IMR-90 (cell line): ENCODE results near the gene BRF1. TPM values are rescaled to one million over a fixed set of nuclear protein-coding genes. Genes with fewer than 3 reads are reported as not detected.

Experiments used
- ATAC-seq: fragments of 200-7000 bp; cut with Tn5 transposase; 2 replicates; pipeline ENCODE4 v1.9.1; 2020; ENCODE audit warnings: low read depth, mild to moderate bottlenecking, moderate library complexity
- BruUV-seq: library from RNA; stranded (reverse); fragments of 400-500 nt; replicated peaks from 2 replicates; lab custom pipeline; 2021; lab: Mats Ljungman, UMichigan
- CTCF ChIA-PET: fragments of 300-600 bp; formaldehyde crosslinking; extraction: SDS; loops from one replicate; lab custom pipeline; 2021; ENCODE audit warnings: antibody characterized with exemption; lab: Yijun Ruan, JAX
- POLR2A ChIA-PET: fragments of 300-600 bp; sonication (Branson Sonifier 250); formaldehyde crosslinking; loops from one replicate; lab custom pipeline; 2022; ENCODE audit warnings: antibody characterized with exemption; ENCODE audit not compliant: unreplicated experiment; lab: Charles Lee
- DNase-seq: peaks from one replicate; pipeline ENCODE4 v3.0.0; 2013
- H2AFZ ChIP-seq: replicated peaks from 2 replicates; pipeline ENCODE3; 2013; ENCODE audit warnings: low read length, mild to moderate bottlenecking; ENCODE audit not compliant: poor library complexity
- H2AK5ac ChIP-seq: 2 replicates; pipeline ENCODE4 v1.6.1; 2013; ENCODE audit warnings: low read depth, low read length, inconsistent platforms
- H2AK9ac ChIP-seq: replicated peaks from 2 replicates; pipeline ENCODE3; 2013; ENCODE audit warnings: mild to moderate bottlenecking, low read depth, low read length, moderate library complexity; ENCODE audit not compliant: poor library complexity
- H2BK120ac ChIP-seq: 2 replicates; pipeline ENCODE4 v1.6.1; 2013; ENCODE audit warnings: low read depth, low read length, inconsistent platforms
- H2BK15ac ChIP-seq: 3 replicates; pipeline ENCODE4 v1.6.1; 2013; ENCODE audit warnings: low read depth, low read length, inconsistent platforms
- H2BK20ac ChIP-seq: 2 replicates; pipeline ENCODE4 v1.6.1; 2013; ENCODE audit warnings: low read depth, mild to moderate bottlenecking, inconsistent platforms, low read length, moderate library complexity
- H2BK5ac ChIP-seq: 2 replicates; pipeline ENCODE4 v1.6.1; 2013; ENCODE audit warnings: mild to moderate bottlenecking, low read depth, low read length, inconsistent platforms; ENCODE audit not compliant: poor library complexity, severe bottlenecking
- H3K14ac ChIP-seq: replicated peaks from 2 replicates; pipeline ENCODE4 v1.6.1; 2013; ENCODE audit warnings: low read depth, low read length, inconsistent platforms
- H3K18ac ChIP-seq: 2 replicates; pipeline ENCODE4 v1.6.1; 2013; ENCODE audit warnings: low read depth, low read length, control low read depth
- H3K23ac ChIP-seq: 2 replicates; pipeline ENCODE4 v1.6.1; 2013; ENCODE audit warnings: low read depth, low read length, inconsistent platforms
- H3K27ac ChIP-seq: 2 replicates; pipeline ENCODE4 v1.5.1; 2013; ENCODE audit warnings: mild to moderate bottlenecking, control low read depth, low read length; ENCODE audit not compliant: insufficient read depth
- H3K27me3 ChIP-seq: 2 replicates; pipeline ENCODE4 v1.6.1; 2013; ENCODE audit warnings: low read length; ENCODE audit not compliant: control insufficient read depth, insufficient read depth
- H3K36me3 ChIP-seq: 2 replicates; pipeline ENCODE4 v1.6.1; 2013; ENCODE audit warnings: low read length, mixed read lengths; ENCODE audit not compliant: control insufficient read depth, insufficient read depth
- H3K4ac ChIP-seq: 2 replicates; pipeline ENCODE4 v1.6.1; 2013; ENCODE audit warnings: low read depth, low read length, inconsistent platforms
- H3K4me1 ChIP-seq: 2 replicates; pipeline ENCODE4 v1.6.1; 2013; ENCODE audit warnings: low read length, mixed read lengths; ENCODE audit not compliant: control insufficient read depth, insufficient read depth
- H3K4me2 ChIP-seq: 2 replicates; pipeline ENCODE4 v1.6.1; 2013; ENCODE audit warnings: low read depth, mild to moderate bottlenecking, control low read depth, low read length, moderate library complexity
- H3K4me3 ChIP-seq: 2 replicates; pipeline ENCODE4 v1.5.1; 2013; ENCODE audit warnings: low read depth, mild to moderate bottlenecking, control low read depth, low read length, moderate library complexity; ENCODE audit not compliant: insufficient read depth
- H3K56ac ChIP-seq: 2 replicates; pipeline ENCODE4 v1.6.1; 2013; ENCODE audit warnings: low read length, inconsistent platforms; ENCODE audit not compliant: insufficient read depth; ENCODE audit errors: extremely low read depth
- H3K79me1 ChIP-seq, 2 experiments: 2 replicates each; pipeline ENCODE4 v1.6.1; 2013; ENCODE audit warnings: low read length in 2 of 2, inconsistent platforms in 1 of 2, low read depth in 1 of 2
- H3K9ac ChIP-seq: 2 replicates; pipeline ENCODE4 v1.6.1; 2013; ENCODE audit warnings: low read depth, low read length, control low read depth
- H3K9me1 ChIP-seq: 2 replicates; pipeline ENCODE4 v1.6.1; 2013; ENCODE audit warnings: low read length, inconsistent platforms; ENCODE audit not compliant: insufficient read depth
- H3K9me3 ChIP-seq: 2 replicates; pipeline ENCODE4 v1.6.1; 2013; ENCODE audit warnings: low read length; ENCODE audit not compliant: control insufficient read depth, insufficient read depth
- H4K20me1 ChIP-seq: 2 replicates; pipeline ENCODE4 v1.6.1; 2013; ENCODE audit warnings: low read length, inconsistent platforms; ENCODE audit not compliant: insufficient read depth
- H4K5ac ChIP-seq: 2 replicates; pipeline ENCODE4 v1.6.1; 2013; ENCODE audit warnings: mild to moderate bottlenecking, low read depth, low read length, control low read depth
- H4K8ac ChIP-seq, 2 experiments: 2 replicates each; pipeline ENCODE4 v1.6.1; 2013; ENCODE audit warnings: low read depth in 2 of 2, low read length in 2 of 2, control low read depth in 1 of 2, inconsistent platforms in 1 of 2
- H4K91ac ChIP-seq: 2 replicates; pipeline ENCODE4 v1.6.1; 2013; ENCODE audit warnings: low read depth, low read length, inconsistent platforms; ENCODE audit not compliant: insufficient read depth
- MAFK ChIP-seq: IDR thresholded peaks from 2 replicates; pipeline ENCODE4 v1.6.1; 2012; ENCODE audit warnings: low read depth, low read length, improper control_type of control experiment
- MAZ ChIP-seq: IDR thresholded peaks from 2 replicates; pipeline ENCODE4 v1.6.1; 2012; ENCODE audit warnings: low read depth, mild to moderate bottlenecking, low read length, improper control_type of control experiment, moderate library complexity, borderline replicate concordance
- WGBS, 2 experiments: methylation state at CpG; one replicate each; pipeline versions ENCODE4 v1.1.5 to v1.1.7; 2013; ENCODE audit warnings: missing lambda C conversion rate in 2 of 2; ENCODE audit not compliant: insufficient read length in 1 of 2; ENCODE audit errors: extremely low coverage in 2 of 2; 5-methylcytosine and 5-hydroxymethylcytosine counted together
- dilution Hi-C: fragments of 300-500 bp; cut with HindIII; formaldehyde crosslinking; loops from one replicate; pipeline ENCODE4 v1.14.3; 2018; ENCODE audit warnings: low sequenced_read_pairs; ENCODE audit not compliant: unreplicated experiment
- in situ Hi-C: fragments of 300-500 bp; cut with MboI; formaldehyde crosslinking; loops from 3 replicates; pipeline ENCODE4 v1.14.3; 2019; ENCODE audit warnings: low sequenced_read_pairs, inconsistent platforms, mixed read lengths
- intact Hi-C: fragments of 100-400 bp; cut with micrococcal nuclease; formaldehyde crosslinking; loops from 2 replicates; pipeline ENCODE4 v1.10.0; 2022
- polyA plus RNA-seq, 3 experiments: library from polyadenylated mRNA; depleted of rRNA; stranded (reverse); fragments of >200 nt; gene quantifications; 2 replicates each; pipeline ENCODE4 v1.2.3, GENCODE V29; 2012; ENCODE audit warnings: low replicate concordance in 1 of 3
- total RNA-seq: library from RNA; depleted of rRNA; stranded (reverse); fragments of >200 nt; gene quantifications from 2 replicates; pipeline ENCODE4 v1.2.3, GENCODE V29; 2012

The BRF1 gene
- total and polyA plus RNA-seq, 2 of the 4 experiments (the other 2 are of a cell fraction): 12.4 to 16.7 TPM

GRCh38 chr14:105337966-105338741, 37.4 kb upstream of the BRF1 start:
- no TSS peak for BruUV-seq
- H4K91ac ChIP-seq: no peak overlapping the region
- H3K36me3 ChIP-seq: no peaks in the 10 kb centered on the region
- no peak overlapping the region for H3K23ac ChIP-seq
- no peak overlapping the region for H2BK20ac ChIP-seq
- H3K9ac ChIP-seq: no peak overlapping the region
- peaks cover 4% of the 10 kb centered on the region for H3K4me1 ChIP-seq
- ChIA-PET POLR2A (no interaction called here), CTCF (no interaction called here)
- H3K14ac ChIP-seq: no peak overlapping the region
- peaks cover 2% of the 10 kb centered on the region; the same call in 1 of the 2 replicates for H3K9me1 ChIP-seq
- H3K4me2 ChIP-seq: no peak overlapping the region
- H4K20me1 ChIP-seq: peaks cover 64% of the 10 kb centered on the region
- no peak overlapping the region for H2BK15ac ChIP-seq
- no peaks in the 10 kb centered on the region for H3K27me3 ChIP-seq
- no peak overlapping the region for H3K18ac ChIP-seq
- 69% methylated on average over 4 of the region's 18 CpGs; no CpG with 5 or more reads in 1 of the 2 experiments for WGBS, 2 experiments
- DNase-seq: no peak
- H3K4ac ChIP-seq: no peak overlapping the region
- no peak overlapping the region for H3K4me3 ChIP-seq
- peak overlapping the region; percentile 39 for H2AK9ac ChIP-seq
- dilution Hi-C loops: no loop called here
- H2AK5ac ChIP-seq: no peak overlapping the region
- TF ChIP-seq MAZ (no peak), MAFK (peak; percentile 95)
- H3K56ac ChIP-seq: no peak overlapping the region
- no peak for ATAC-seq
- no peak overlapping the region for H2BK120ac ChIP-seq
- no peak overlapping the region for H3K27ac ChIP-seq
- no peak overlapping the region for H4K5ac ChIP-seq
- H3K79me1 ChIP-seq: peaks cover 10 to 57% of the 10 kb centered on the region in 2 experiments
- no peak overlapping the region for H2BK5ac ChIP-seq
- peak overlapping the region; percentile 32 for H2AFZ ChIP-seq
- no peak overlapping the region for H4K8ac ChIP-seq
- no peaks in the 10 kb centered on the region for H3K9me3 ChIP-seq
- intact Hi-C loops: no loop called here
- in situ Hi-C loops: no loop called here
